ENCODE measurements around the gene TFF1.

TFF1 gene

GRCh38 chr21:42348762-42349161 lies 17.6 kb downstream of the TFF1 start:
- no peak overlapping the region for H3K9ac ChIP-seq (ENCODE audit: low read depth, low read length, poor library complexity, severe bottlenecking)
- H3K79me2 ChIP-seq (ENCODE audit: insufficient read depth, low read length) = no peaks in the 10 kb centered on the region
- no peaks in the 10 kb centered on the region for H3K9me3 ChIP-seq (ENCODE audit: insufficient read depth, low read depth, low read length)
- no peaks in the 10 kb centered on the region for H4K20me1 ChIP-seq (ENCODE audit: insufficient read depth, low read length, poor library complexity, severe bottlenecking)
- no peak for TF ChIP-seq CTCF (conservative IDR thresholded peaks at IDR 0.05; ENCODE audit: low read length)
- no peak for TF ChIP-seq EZH2phosphoT487 (IDR thresholded peaks at IDR 0.05; ENCODE audit: borderline replicate concordance)
- H3K36me3 ChIP-seq (ENCODE audit: insufficient read depth, low read length) = no peaks in the 10 kb centered on the region
- peaks cover 3% of the 10 kb centered on the region for H3K4me1 ChIP-seq (ENCODE audit: insufficient read depth, low read length, poor library complexity, severe bottlenecking)
- no peak overlapping the region for H3K4me3 ChIP-seq (ENCODE audit: low read length, poor library complexity, severe bottlenecking)
- no peaks in the 10 kb centered on the region for H3F3A ChIP-seq (ENCODE audit: low read depth)
- H2AFZ ChIP-seq (ENCODE audit: low read length) = no peak overlapping the region
- no peaks in the 10 kb centered on the region for H3K27me3 ChIP-seq (ENCODE audit: insufficient read depth, low read length, poor library complexity, severe bottlenecking)
- no peaks in the 10 kb centered on the region for H3K9me2 ChIP-seq (replicated peaks; ENCODE audit: low read depth, low read length)
- no peak overlapping the region for H3K4me2 ChIP-seq (ENCODE audit: low read depth, low read length, poor library complexity, severe bottlenecking)

GRCh38 chr21:42347601-42348327 lies 18.6 kb downstream of the TFF1 start:
- Histone ChIP-seq H3K79me2 (ENCODE audit: insufficient read depth, low read length) (no peaks in the 10 kb centered on the region), H3K27me3 (ENCODE audit: insufficient read depth, low read length, poor library complexity, severe bottlenecking) (no peaks in the 10 kb centered on the region), H3F3A (ENCODE audit: low read depth) (no peaks in the 10 kb centered on the region), H3K9ac (ENCODE audit: low read depth, low read length, poor library complexity, severe bottlenecking) (no peak overlapping the region), H4K20me1 (ENCODE audit: insufficient read depth, low read length, poor library complexity, severe bottlenecking) (no peaks in the 10 kb centered on the region), H3K4me1 (ENCODE audit: insufficient read depth, low read length, poor library complexity, severe bottlenecking) (no peaks in the 10 kb centered on the region), H3K4me2 (ENCODE audit: low read depth, low read length, poor library complexity, severe bottlenecking) (no peak overlapping the region), H3K9me2 (replicated peaks; ENCODE audit: low read depth, low read length) (no peaks in the 10 kb centered on the region), H3K36me3 (ENCODE audit: insufficient read depth, low read length) (no peaks in the 10 kb centered on the region), H3K9me3 (ENCODE audit: insufficient read depth, low read depth, low read length) (no peaks in the 10 kb centered on the region), H3K4me3 (ENCODE audit: low read length, poor library complexity, severe bottlenecking) (no peak overlapping the region), H2AFZ (ENCODE audit: low read length) (no peak overlapping the region)
- TF ChIP-seq CTCF (conservative IDR thresholded peaks at IDR 0.05; ENCODE audit: low read length) = no peak
- no peak for TF ChIP-seq EZH2phosphoT487 (IDR thresholded peaks at IDR 0.05; ENCODE audit: borderline replicate concordance)

- Histone ChIP-seq H3K9me2 (replicated peaks; ENCODE audit: low read depth, low read length) (no peaks in the 10 kb centered on the region), H4K20me1 (ENCODE audit: insufficient read depth, low read length, poor library complexity, severe bottlenecking) (no peaks in the 10 kb centered on the region), H3K4me1 (ENCODE audit: insufficient read depth, low read length, poor library complexity, severe bottlenecking) (no peaks in the 10 kb centered on the region), H3K9me3 (ENCODE audit: insufficient read depth, low read depth, low read length) (no peaks in the 10 kb centered on the region), H3K4me2 (ENCODE audit: low read depth, low read length, poor library complexity, severe bottlenecking) (no peak overlapping the region), H3K9ac (ENCODE audit: low read depth, low read length, poor library complexity, severe bottlenecking) (no peak overlapping the region), H3K27me3 (ENCODE audit: insufficient read depth, low read length, poor library complexity, severe bottlenecking) (no peaks in the 10 kb centered on the region), H2AFZ (ENCODE audit: low read length) (no peak overlapping the region), H3K36me3 (ENCODE audit: insufficient read depth, low read length) (no peaks in the 10 kb centered on the region), H3K79me2 (ENCODE audit: insufficient read depth, low read length) (no peaks in the 10 kb centered on the region), H3F3A (ENCODE audit: low read depth) (no peaks in the 10 kb centered on the region), H3K4me3 (ENCODE audit: low read length, poor library complexity, severe bottlenecking) (no peak overlapping the region)
- TF ChIP-seq EZH2phosphoT487 (IDR thresholded peaks at IDR 0.05; ENCODE audit: borderline replicate concordance) = no peak
- no peak for TF ChIP-seq CTCF (conservative IDR thresholded peaks at IDR 0.05; ENCODE audit: low read length)
Observed at GRCh38 chr21:42346866-42347600, 19.3 kb downstream of the TFF1 start.

Data from Loucy (cell line).